HepG2 (cell line): ENCODE data around the gene EEFSEC.

Experiments
- ARNT2 ChIP-seq: sonication (generic); formaldehyde crosslinking; IDR thresholded peaks from 2 replicates; pipeline ENCODE4 v1.8.0; 2022; ENCODE audit warnings: mild to moderate bottlenecking, low read depth, missing genetic modification reagents, moderate library complexity
- CBX1 ChIP-seq: IDR thresholded peaks from one replicate; pipeline ENCODE4 v1.6.1; 2016; ENCODE audit warnings: antibody characterized with exemption, low read depth
- CCDC6 ChIP-seq: sonication (generic); formaldehyde crosslinking; IDR thresholded peaks from 2 replicates; pipeline ENCODE4 v1.8.1; 2022; ENCODE audit warnings: mild to moderate bottlenecking, missing genetic modification reagents, moderate library complexity
- CTCF ChIP-seq: sonication (generic); formaldehyde crosslinking; IDR thresholded peaks from 2 replicates; pipeline ENCODE4 v1.5.0; 2020; ENCODE audit warnings: mild to moderate bottlenecking, missing genetic modification reagents, moderate library complexity
- MTF1 ChIP-seq: sonication (generic); formaldehyde crosslinking; IDR thresholded peaks from 2 replicates; pipeline ENCODE4 v1.5.0; 2020; ENCODE audit warnings: missing genetic modification reagents
- SP2 ChIP-seq: sonication (generic); formaldehyde crosslinking; IDR thresholded peaks from 2 replicates; pipeline ENCODE4 v1.5.1; 2020; ENCODE audit warnings: mild to moderate bottlenecking, missing genetic modification reagents
- ZNF878 ChIP-seq: sonication (generic); formaldehyde crosslinking; IDR thresholded peaks from 2 replicates; pipeline ENCODE4 v1.8.1; 2023; ENCODE audit warnings: mild to moderate bottlenecking, missing genetic modification reagents, moderate library complexity
- ZZZ3 ChIP-seq: sonication (generic); formaldehyde crosslinking; IDR thresholded peaks from 2 replicates; pipeline ENCODE4 v1.4.0; 2020; ENCODE audit warnings: missing genetic modification reagents, mild to moderate bottlenecking, borderline replicate concordance

GRCh38 chr3:128443771-128444170 is 290.5 kb downstream of the EEFSEC start:
- TF ChIP-seq CBX1 (no peak), ARNT2 (CRISPR knock-in tag) (no peak), SP2 (CRISPR knock-in tag) (no peak), CTCF (CRISPR knock-in tag) (no peak), CCDC6 (CRISPR knock-in tag) (no peak), MTF1 (CRISPR knock-in tag) (no peak), ZNF878 (CRISPR knock-in tag) (no peak), ZZZ3 (no peak)
